ENCODE data around the gene DMD.

GRCh38 chrX:31433856-31434255 lies 1777.5 kb downstream of the DMD start:
- no peak for TF ChIP-seq CTCF (IDR thresholded peaks at IDR 0.05)
- no peak for TF ChIP-seq EZH2phosphoT487 (IDR thresholded peaks at IDR 0.05)

All from neural progenitor cell (in vitro differentiated cells).